ENCODE measurements around the gene SHC3. TPM values are rescaled to one million over a fixed set of nuclear protein-coding genes. Genes with fewer than 3 reads are reported as not detected.

Gene SHC3
- total and polyA plus RNA-seq, 2 donors (not counting 3 experiments of a cell fraction or from before 2014, with no cell fraction given): 1.0 to 2.0 TPM

DNA sequence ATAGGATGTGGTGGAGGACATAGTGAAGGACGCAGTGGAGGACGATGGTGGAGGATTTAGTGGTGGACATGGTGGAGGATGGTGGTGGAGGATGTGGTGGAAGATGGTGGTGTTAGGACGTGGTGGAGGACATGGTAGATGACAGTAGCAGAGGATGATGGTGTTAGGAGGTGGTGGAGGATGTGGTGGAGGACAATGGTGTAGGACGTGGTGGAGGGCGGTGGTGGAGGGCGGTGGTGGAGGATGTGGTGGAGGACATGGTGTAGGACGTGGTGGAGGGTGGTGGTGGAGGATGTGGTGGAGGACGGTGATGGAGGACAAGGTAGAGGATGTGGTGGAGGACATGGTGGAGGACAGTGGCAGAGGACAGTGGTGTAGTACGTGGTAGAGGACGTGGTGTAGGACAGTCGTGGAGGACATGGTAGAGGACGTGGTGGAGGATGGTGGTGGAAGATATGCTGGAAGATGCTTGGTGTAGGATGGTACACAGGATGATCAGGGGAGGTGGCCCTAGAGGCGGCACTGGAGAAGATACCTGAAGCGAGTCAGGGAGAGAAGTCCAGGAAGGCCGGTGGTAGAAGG is 118.6 kb downstream of the SHC3 start:
- no peaks in the 10 kb centered on the region for H3K79me2 ChIP-seq (ENCODE audit: control insufficient read depth, insufficient read depth, low read length)
- no peaks in the 10 kb centered on the region for H3K4me1 ChIP-seq (ENCODE audit: control insufficient read depth, extremely low read depth, insufficient read depth, low read length)
- no peak overlapping the region for H3K27ac ChIP-seq (ENCODE audit: insufficient read depth, low read depth, low read length)
- ChIA-PET CTCF (no interaction called here), POLR2A (no interaction called here)
- H3K27me3 ChIP-seq (ENCODE audit: control insufficient read depth in 2 of 2, insufficient read depth in 2 of 2, low read length in 2 of 2): no peaks in the 10 kb centered on the region
- no TSS peak for BruUV-seq (replicated peaks)
- no peak overlapping the region for H3K4me2 ChIP-seq (ENCODE audit: insufficient read depth, low read length)
- TF ChIP-seq MYC (IDR thresholded peaks at IDR 0.05; ENCODE audit: low read depth, low read length) (no peak), POLR2A (IDR thresholded peaks at IDR 0.05; ENCODE audit: low read depth, low read length) (no peak), EZH2 (IDR thresholded peaks at IDR 0.05; ENCODE audit: borderline replicate concordance, low read depth, low read length, severe bottlenecking) (no peak), POLR2AphosphoS5 (IDR thresholded peaks at IDR 0.05; ENCODE audit: insufficient read depth, low read depth, low read length) (no peak), FOS (IDR thresholded peaks at IDR 0.05; ENCODE audit: borderline replicate concordance, insufficient read depth, low read length) (no peak), GATA2 (IDR thresholded peaks at IDR 0.05; ENCODE audit: insufficient read depth, insufficient read length, low read depth, low read length) (no peak), JUN (IDR thresholded peaks at IDR 0.05; ENCODE audit: borderline replicate concordance, insufficient read depth, insufficient read length, low read depth) (no peak)
- TF ChIP-seq, protein P1, sequence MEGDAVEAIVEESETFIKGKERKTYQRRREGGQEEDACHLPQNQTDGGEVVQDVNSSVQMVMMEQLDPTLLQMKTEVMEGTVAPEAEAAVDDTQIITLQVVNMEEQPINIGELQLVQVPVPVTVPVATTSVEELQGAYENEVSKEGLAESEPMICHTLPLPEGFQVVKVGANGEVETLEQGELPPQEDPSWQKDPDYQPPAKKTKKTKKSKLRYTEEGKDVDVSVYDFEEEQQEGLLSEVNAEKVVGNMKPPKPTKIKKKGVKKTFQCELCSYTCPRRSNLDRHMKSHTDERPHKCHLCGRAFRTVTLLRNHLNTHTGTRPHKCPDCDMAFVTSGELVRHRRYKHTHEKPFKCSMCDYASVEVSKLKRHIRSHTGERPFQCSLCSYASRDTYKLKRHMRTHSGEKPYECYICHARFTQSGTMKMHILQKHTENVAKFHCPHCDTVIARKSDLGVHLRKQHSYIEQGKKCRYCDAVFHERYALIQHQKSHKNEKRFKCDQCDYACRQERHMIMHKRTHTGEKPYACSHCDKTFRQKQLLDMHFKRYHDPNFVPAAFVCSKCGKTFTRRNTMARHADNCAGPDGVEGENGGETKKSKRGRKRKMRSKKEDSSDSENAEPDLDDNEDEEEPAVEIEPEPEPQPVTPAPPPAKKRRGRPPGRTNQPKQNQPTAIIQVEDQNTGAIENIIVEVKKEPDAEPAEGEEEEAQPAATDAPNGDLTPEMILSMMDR (IDR thresholded peaks at IDR 0.05; ENCODE audit: extremely low read depth in 1 of 2, insufficient read depth in 1 of 2, low read depth in 1 of 2, low read length in 2 of 2): no peak
- TF ChIP-seq, protein P2, sequence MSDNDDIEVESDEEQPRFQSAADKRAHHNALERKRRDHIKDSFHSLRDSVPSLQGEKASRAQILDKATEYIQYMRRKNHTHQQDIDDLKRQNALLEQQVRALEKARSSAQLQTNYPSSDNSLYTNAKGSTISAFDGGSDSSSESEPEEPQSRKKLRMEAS (IDR thresholded peaks at IDR 0.05; ENCODE audit: insufficient read depth, insufficient read length): no peak
- no peaks in the 10 kb centered on the region for H4K20me1 ChIP-seq (replicated peaks; ENCODE audit: control insufficient read depth, extremely low read depth, insufficient read depth, low read length)
- H3K9me3 ChIP-seq (replicated peaks; ENCODE audit: control insufficient read depth, insufficient read depth, low read length): no peaks in the 10 kb centered on the region
- H3K4me3 ChIP-seq (replicated peaks in 1 of 3; ENCODE audit: insufficient read depth in 1 of 3, low read depth in 1 of 3, low read length in 3 of 3): no peak overlapping the region
- FAIRE-seq (no peak), DNase-seq (ENCODE audit: low read depth, low spot score) (no peak)
- dilution Hi-C loops (cut with MboI; ENCODE audit: extremely low pct_ligation_motif_present, low sequenced_read_pairs) (no loop called here), intact Hi-C loops (cut with micrococcal nuclease) (no loop called here)
- H2AFZ ChIP-seq (ENCODE audit: low read depth, low read length): no peak overlapping the region
- no peaks in the 10 kb centered on the region for H3K9me1 ChIP-seq (replicated peaks; ENCODE audit: control insufficient read depth, extremely low read depth, insufficient read depth, low read length)
- H3K9ac ChIP-seq (replicated peaks; ENCODE audit: extremely low read depth, insufficient read depth, low read length): no peak overlapping the region
- H3K36me3 ChIP-seq (ENCODE audit: control insufficient read depth in 2 of 2, extremely low read depth in 1 of 2, insufficient read depth in 2 of 2, low read length in 2 of 2): no peaks in the 10 kb centered on the region
